GM18870 (cell line): ENCODE data around the gene OR6B1.

Source experiments
- ATAC-seq: cut with Tn5 transposase; IDR thresholded peaks from one replicate; pipeline ENCODE4 v1.9.1; 2021; ENCODE audit warnings: moderate library complexity; ENCODE audit not compliant: unreplicated experiment

Gene OR6B1

DNA sequence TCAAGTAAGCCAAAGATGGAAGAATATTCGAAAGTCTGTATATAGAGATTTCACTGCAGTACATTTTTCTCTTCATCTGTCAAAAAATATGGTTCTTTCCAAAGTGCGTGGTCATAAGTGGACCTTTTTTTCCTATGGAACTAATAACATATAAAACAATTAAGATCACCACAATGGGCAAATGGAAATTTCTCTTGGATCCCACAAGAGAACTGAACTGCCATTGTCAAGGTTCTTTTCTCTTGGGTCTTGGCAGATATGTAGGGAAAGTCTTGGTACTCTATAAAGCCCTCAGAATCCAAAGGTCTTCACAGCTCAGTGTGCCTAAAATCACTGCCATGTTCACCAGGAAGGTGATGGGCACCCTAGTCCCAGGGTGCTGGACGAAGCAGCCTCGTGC lies at the start of gene OR6B1:
OR6B1 (plus strand) TSS at position 301 of the 400 bp plus-strand sequence. CDS start 3,677 bp downstream, outside the sequence.
- no peak for ATAC-seq

DNA sequence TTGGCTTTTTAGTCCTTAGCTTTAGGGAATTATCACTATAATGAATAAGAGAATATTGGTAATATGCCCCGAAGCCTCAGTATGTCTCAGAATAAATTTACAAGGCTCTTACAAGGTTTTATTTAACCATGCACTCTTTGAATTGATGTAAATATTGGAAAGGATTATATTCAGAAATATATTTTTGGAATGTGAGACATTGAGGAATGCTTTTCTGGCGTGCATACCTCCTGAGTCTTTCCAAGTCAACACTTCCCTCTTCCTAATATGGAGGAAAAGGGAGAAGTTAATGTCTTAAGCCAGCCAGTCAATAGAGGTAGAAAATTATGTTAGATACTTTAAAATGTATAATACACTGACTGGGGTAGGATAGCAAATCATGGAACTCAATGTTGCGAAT lies 46.7 kb upstream of the OR6B1 start:
- ATAC-seq: no peak

DNA sequence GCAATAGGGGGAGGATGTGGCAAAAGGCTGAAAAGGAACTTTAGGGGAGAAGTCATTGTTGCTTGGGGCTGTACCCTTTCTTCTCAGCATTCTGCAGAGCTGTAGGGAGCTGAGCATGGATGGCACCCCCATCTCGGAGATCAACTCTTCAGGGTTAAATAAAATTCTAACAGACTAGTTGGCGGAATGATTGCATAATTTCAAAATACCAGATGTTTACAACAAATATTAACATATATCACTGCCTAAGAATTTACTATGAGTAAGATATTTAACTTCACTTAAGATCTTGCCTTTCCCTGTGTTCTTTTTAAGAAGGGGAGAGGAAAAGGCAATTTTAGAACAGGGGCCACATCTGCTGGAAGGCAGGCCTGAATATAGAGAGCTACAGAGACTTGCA lies 46.0 kb upstream of the OR6B1 start:
- ATAC-seq: no peak

DNA sequence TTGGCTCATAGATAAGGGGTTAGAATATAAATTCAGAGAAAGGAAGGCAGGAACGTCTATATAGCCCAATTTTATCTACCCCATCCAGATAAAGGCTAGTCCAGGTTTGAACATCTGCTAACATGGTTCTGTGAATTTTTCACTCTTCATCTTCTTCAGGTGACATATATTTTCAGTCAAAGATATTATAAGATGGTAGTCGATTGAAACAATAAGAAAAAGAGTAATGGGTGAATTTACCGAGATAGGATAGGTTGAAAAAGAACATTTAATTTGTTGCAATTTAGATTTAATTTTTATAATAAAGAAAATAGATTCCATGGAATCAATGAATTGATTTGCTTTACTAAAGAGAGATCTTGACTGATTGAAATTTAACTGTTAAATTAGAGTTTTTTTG lies 45.6 kb upstream of the OR6B1 start, which contains the start of gene OR2F1:
OR2F1 (plus strand) TSS at position 301 of the 400 bp plus-strand sequence. CDS start 5,127 bp downstream, outside the sequence.
- ATAC-seq: no peak

DNA sequence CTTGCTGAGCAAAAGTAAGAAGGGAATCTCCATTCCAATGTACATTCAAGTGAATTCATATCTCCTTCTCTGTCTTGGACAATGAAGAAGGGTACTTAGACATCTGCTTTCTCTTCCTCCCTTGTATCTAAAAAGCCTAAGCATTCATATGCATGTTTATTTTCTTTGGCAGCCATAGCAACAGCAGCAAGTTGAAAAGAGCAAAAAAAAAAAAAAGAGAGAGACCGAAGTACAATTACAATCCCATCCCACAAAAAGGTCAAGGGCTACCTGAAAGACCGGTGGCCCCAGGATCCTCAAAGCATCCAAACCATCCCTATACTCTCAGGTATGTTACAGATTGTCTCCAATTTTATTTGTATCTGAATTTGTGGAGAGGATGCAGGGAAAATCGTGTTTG lies 41.3 kb upstream of the OR6B1 start:
- ATAC-seq: no peak

DNA sequence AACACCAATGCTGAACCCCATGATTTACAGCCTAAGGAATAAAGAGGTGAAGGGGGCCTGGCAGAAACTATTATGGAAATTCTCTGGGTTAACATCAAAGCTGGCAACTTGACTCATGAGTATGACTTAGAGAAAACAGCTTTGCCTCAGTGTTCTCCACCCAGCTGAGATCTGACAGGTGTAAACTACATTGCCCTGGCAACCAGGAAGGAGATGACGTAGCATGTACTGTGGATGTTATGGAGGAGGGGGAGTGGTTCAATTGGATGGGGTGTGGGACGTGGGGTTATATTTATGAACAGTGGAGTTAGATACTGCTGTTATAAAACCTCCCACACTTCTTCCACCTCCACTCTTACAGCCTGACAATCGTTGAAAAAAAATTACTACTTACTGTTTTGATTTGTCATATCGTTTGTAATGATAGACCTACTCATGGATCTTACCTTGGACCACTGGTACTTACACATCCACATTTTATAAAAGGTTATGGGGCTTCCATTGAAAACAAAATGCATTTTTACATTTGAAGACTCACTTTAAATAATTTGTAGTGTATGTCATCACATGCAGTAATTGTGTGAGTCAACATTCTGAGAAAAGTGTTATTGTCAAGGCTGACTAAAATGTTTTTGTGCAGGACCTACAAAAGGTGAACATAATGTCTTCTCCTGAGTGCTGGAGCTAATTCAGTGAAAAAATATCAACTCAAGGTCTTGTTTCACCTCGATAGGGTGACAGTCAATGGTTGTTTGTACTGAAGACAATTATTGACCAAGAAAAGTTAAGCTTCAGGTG lies 39.1 kb upstream of the OR6B1 start:
- ATAC-seq: no peak

DNA sequence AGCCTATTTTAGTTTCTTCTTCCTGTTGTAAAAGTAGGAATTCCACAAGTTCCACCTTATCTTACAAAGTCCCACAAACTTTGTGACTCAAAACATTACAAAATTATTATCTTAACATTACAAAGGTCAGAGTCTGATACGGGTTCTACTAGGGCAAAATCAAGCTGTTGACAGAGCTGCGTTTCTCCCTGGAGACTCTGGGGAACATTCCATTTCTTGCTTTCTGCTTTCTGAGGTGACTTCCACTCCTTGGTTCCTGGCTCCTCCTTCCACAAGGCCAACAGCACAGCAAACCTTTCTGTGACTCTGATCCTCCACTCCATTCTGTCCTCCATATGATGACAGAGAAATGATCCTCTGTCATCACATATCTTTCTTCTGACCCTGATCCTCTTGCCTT lies 34.8 kb upstream of the OR6B1 start:
- no peak for ATAC-seq

DNA sequence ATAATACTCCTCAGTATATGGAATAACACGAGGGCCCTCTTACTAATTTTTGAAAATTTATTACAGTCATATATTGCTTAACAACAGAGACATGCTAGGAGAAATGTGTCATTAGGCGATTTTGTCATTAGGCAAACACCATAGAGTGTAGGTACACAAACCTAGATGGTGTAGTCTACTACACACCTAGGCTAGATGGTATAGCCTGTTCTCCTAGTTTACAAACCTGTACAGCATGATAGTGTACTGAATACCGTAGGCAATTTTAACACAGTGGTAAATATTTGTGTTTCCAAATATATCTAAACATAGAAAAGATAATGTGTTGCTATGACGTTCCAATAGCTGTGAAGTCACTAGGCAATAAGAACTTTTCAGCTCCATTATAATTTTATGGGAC lies 32.7 kb upstream of the OR6B1 start:
- ATAC-seq: no peak

DNA sequence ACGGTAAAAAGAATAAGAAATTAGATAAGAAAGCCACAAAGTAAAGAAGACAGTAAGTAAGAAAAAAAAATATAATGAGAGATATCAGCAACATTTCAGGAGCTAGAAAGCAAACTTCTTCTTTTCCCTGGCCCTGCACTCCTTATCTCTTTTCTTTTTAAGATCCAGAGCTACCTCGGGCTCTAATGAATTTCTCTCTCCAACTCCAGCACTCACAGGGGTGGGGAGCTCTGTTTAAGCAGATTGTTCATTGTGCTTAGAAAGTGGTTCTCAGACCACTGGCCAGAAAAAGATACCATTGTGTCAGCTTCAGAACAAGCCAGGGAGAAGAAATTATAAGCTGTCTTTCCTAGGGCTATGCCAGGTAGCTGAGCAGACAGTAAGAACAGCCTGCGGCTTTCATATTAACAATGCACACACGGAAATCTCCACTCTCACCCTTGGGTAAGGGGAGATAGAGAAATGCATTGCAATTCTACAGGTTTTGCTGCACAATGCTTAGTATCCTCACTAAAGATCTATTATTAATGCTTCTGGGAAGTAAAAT lies 26.2 kb upstream of the OR6B1 start:
- no peak for ATAC-seq

DNA sequence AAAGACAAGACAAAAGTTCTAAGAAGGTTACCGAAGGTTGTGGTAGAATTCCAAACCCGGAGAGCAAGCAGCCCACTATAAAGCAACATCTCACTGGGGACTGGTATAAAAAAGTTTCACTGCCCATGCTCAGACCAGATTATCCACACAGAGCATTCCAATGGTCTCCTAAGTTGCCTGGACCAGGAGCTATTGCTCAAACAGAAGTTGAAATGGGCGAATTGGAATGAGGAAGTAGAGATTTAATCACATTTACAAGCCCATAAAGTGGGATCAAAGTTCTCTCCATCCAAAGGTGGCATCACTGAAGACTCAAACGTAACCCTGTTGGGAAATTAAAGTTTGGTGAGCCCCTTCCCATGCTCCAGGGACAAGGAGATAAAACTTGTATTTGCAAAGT lies 25.7 kb upstream of the OR6B1 start:
- ATAC-seq: no peak

DNA sequence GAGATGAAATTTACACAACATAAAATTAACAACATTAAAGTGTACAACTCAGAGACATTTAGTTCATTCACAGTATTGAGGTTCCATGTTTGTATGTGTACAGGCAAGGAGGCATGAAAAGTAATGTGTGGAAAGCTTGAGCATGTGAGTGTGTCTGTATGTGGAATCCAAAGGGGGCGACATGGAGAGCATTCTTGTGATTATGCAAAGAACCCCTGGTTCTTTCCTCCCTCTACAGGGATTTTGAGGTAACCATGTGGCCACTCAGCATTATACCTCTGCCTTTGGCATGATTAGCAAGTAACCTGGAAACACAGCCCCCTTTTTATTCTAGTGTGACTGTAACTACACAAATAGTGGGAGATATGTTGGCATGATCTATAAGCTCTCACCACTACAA lies 24.5 kb upstream of the OR6B1 start:
- no peak for ATAC-seq

DNA sequence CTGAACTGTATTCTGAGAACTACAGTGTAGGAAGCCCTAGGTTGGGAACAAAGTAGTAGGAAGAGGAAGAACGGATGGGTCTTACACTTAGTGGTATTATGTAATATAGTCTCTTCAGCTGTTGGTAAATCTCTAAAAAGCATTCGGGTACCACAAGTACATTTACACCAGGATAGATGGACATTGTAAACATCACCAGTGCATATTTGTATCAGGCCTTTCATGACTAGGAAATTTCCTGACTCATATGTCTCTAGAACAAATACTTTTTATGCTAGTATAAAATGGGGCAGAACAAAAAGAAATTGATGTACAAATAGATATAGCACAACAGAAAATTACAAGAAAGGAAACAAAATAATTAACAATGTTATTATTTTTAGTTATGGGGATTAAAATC lies 21.5 kb upstream of the OR6B1 start:
- ATAC-seq: no peak

DNA sequence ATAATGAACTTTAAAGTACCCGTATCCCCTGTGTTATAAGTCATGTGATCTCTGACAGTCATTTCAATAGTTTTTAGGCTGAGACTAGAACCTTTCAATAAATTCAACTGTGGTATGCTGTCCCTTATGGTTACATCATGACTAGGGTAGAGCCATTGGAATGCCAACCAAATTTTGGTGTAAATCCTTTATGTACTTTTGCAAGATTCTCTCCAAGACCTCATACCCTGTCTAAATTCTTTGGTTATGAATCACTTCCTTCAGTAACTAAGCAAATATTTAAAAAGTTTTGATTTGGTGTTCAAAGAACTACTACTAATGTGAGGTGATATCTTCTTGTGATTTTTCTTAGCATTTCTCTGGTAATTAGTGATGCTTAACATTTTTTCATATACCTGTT lies 20.8 kb upstream of the OR6B1 start:
- ATAC-seq: no peak

DNA sequence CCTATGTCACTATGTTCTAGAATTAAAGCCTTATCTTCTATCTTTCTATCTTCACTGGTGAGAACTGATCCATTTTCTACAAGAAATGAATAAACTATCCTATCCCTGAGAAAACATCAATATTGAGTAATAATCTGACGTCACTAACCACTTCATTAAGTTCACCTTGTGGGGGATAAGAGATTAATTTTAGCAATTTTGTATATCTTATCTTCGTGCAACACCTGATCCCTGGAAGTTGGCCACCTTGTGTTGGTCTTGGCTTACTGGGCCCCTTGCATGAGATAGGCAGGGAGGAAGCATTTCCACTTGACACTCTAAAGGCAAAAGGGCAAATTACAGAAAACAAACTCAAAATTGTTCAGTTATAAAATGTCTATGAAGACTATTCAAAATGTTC lies 20.1 kb upstream of the OR6B1 start:
- ATAC-seq: no peak

DNA sequence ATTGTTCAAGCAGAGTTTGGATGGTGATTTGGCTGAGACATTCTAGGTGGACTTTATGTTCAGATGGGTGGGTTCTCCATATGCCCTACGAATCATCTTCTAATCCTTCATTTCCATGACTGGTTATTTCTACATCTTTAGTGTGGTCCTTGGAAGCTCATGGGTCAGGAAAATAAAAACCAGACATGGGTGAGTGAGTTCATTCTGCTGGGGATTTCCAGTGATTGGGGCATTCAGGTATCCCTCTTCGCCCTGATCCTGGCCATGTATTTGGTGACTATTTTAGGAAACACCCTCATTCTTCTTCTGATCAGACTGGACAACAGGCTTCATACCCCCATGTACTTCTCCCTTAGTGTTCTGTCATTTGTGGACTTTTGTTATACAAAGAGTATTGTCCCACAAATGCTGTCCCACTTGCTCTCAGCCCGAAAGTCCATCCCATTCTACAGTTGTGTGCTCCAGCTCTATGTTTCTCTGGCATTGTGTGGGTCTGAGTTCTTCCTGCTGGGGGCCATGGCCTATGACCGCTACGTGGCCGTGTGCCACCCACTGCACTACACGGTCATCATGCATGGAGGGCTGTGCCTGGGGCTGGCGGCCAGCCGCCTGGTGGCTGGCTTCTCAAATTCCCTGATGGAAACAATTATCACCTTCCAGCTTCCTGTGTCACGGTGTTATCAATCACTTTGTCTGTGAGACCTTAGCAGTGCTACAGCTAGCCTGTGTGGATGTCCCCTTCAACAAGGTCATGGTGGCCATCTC lies 19.2 kb upstream of the OR6B1 start:
- no peak for ATAC-seq

DNA sequence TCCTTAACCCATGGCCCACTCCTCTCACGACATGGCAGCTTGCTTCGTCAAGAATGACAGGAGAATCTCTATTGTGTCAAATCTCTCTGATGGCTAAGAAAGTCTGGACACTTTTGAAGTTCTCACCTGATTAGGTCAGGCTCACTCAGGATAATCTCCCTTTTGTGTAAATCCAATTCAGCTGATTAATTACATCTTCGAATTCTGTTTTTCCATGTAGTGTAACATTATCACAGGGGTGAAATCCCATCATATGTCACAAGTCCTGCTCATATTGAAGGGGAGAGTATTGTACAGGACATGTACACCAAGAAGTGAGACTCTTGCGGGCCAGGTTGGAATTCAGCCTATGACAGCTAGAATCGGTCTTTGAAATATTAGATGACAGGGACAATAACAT lies 16.2 kb upstream of the OR6B1 start:
- no peak for ATAC-seq

DNA sequence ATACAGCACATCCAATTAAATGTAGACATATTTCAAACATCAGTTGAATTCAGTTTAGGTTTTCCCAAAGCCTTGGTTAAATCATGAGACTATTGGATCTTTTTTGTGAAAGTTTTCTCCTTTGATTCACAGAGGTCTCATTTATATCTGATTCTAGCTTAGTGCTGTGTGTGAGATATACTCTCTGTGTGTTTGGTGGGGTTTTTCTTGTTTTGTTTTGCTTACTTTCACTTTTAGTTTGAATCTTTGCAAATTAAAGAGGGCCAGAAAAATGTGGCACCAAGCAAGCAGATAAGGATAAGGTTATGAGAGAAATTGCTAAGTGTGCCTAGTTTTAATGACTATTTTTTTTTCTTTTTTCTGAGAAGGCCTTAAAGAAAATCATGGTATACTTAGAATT lies 12.6 kb upstream of the OR6B1 start:
- peak; percentile 50 for ATAC-seq

DNA sequence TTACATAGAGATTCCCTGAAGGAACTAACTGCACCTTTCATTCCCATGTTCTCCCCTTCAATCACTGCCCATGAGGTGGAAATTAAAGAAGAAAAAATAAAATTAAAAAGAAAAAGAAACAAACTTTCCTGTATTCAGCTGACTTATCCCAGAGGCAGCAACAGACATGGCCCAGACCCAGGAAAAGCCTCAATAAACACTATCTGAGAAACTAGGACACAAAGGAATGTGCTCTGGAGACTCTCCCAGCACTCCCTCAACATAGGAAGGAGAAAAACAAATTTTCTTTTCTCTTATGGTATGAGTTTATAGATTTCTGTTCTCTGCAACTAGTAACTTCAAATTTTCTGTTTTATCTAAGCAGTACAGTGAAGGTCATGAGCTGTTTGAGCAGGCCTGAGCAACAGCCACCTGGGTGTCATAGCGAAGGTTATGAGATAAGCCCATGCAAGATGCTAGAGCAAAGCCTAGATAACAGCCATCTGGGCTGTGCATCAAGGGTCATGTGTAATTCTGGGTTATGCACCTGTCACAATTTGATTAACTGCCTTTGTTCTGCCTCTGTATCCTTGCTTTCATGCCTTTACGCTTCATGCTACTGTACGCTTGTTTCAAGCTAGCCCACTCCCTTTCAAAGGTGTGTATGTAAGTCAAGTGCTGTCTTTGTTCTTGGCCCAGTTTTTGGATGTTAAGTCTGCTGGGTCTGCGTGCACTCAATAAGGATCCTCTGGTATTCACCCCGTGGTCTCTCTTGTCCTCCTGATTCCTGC lies 11.0 kb upstream of the OR6B1 start:
- ATAC-seq: no peak

DNA sequence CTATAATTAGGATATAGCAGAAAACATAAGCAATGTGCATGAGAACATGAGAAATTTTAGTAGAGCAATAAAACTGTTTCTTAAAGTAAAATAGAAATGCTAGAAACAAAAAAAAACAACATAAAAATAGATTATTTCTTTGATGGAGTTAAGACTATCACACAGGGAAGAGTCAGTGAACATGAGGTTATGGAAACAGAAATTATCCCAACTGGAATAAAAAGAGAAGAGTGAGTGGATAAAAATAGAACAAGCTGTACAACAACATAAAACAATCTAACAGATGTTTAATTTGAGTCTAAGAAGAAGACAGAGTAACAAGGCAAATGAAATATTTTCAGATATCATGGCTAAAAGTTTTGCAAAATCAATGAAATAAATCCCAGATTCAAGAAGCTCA lies 7.5 kb upstream of the OR6B1 start:
- ATAC-seq: no peak

DNA sequence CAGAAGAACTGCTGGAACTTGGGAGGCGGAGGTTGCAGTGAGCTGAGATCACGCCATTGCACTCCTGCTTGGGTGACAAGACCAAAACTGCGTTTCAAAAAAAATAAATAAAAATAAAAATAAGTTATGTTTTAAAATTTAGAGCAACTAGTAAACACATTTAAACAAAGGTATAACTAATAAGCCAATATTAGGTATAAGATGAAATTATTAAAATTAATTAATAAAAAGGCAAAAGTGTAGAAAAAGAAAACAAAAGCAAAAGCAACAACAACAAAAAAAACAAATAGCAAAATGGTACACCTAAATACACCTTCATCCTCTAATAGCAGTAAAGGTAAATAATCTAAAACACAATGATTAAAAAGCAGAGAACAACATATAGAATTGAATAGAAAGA lies 6.2 kb upstream of the OR6B1 start:
- no peak for ATAC-seq

DNA sequence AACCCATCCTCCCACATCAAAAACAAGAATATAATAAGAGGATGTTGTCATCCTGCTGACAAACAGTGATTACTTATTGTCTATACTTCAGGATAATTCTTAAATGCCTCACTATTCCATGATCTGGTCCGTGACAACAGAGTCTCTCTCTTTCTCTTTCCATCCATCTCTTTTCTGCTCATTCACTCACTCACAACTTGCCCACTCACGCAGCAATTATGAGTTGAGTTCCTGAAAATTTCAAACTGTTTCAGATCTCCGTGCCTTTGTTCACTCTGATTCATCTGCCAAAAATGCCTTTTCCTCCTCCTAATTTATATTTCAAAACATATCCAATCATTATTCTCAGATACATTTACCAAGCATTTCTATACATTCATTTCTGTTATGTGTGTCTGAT lies 1.4 kb downstream of the OR6B1 start:
- no peak for ATAC-seq
